ENCODE data around the gene NCOA4.

- TF ChIP-seq CREB1 (IDR thresholded peaks at IDR 0.05) (no peak), EP300 (IDR thresholded peaks at IDR 0.05; ENCODE audit: borderline replicate concordance in 1 of 2, low read depth in 2 of 2, low read length in 2 of 2) (no peak), POLR2AphosphoS5 (IDR thresholded peaks at IDR 0.05; ENCODE audit: low read depth, low read length) (no peak), BCL11A (IDR thresholded peaks at IDR 0.05; ENCODE audit: low read depth in 2 of 2, low read length in 2 of 2) (no peak)
Measured at GRCh38 chr10:46062723-46063428, 32.5 kb upstream of the NCOA4 start.
